Activated CD8-positive, alpha-beta memory T cell treated with anti-CD3 and anti-CD28 coated beads, Interleukin-2, amount 50 U/mL, for 1 hour (primary cell): Measurements from ENCODE around the gene AFAP1.

Source experiments
- DNase-seq: peaks from one replicate; pipeline ENCODE4 v3.0.0-alpha.2; 2020; ENCODE audit errors: extremely low read depth

The AFAP1 gene

GRCh38 chr4:7867191-7867590 lies 72.5 kb downstream of the AFAP1 start:
- no peak for DNase-seq

- DNase-seq = no peak
These were observed 74.1 kb downstream of the AFAP1 start for GRCh38 chr4:7865533-7865932.

GRCh38 chr4:7864685-7865084 lies 75.0 kb downstream of the AFAP1 start:
- no peak for DNase-seq

GRCh38 chr4:7863911-7864681 lies 75.6 kb downstream of the AFAP1 start:
- DNase-seq = no peak

GRCh38 chr4:7862561-7863192 lies 77.0 kb downstream of the AFAP1 start:
- no peak for DNase-seq

- DNase-seq = no peak
These were observed 78.2 kb downstream of the AFAP1 start for GRCh38 chr4:7861440-7861881.

- DNase-seq = no peak
These were observed 79.0 kb downstream of the AFAP1 start for GRCh38 chr4:7860600-7861163.

GRCh38 chr4:7859326-7859725 lies 80.3 kb downstream of the AFAP1 start:
- DNase-seq = no peak

GRCh38 chr4:7858498-7858897 lies 81.2 kb downstream of the AFAP1 start:
- no peak for DNase-seq

- no peak for DNase-seq
These were observed 81.7 kb downstream of the AFAP1 start for GRCh38 chr4:7857993-7858392.

- no peak for DNase-seq
These were observed 82.4 kb downstream of the AFAP1 start for GRCh38 chr4:7857238-7857701.

- DNase-seq = no peak
These were observed 83.9 kb downstream of the AFAP1 start for GRCh38 chr4:7855731-7856130.

GRCh38 chr4:7854697-7855370 lies 84.8 kb downstream of the AFAP1 start:
- DNase-seq = peak; percentile 31

- no peak for DNase-seq
These were observed 85.4 kb downstream of the AFAP1 start for GRCh38 chr4:7854216-7854615.

GRCh38 chr4:7853271-7853670 lies 86.4 kb downstream of the AFAP1 start:
- no peak for DNase-seq

GRCh38 chr4:7852568-7853185 lies 87.0 kb downstream of the AFAP1 start:
- DNase-seq = no peak

GRCh38 chr4:7850489-7850888 lies 89.2 kb downstream of the AFAP1 start:
- no peak for DNase-seq

- DNase-seq = no peak
These were observed 92.5 kb downstream of the AFAP1 start for GRCh38 chr4:7847206-7847605.

- DNase-seq = no peak
These were observed 94.0 kb downstream of the AFAP1 start for GRCh38 chr4:7845493-7846128.

GRCh38 chr4:7844594-7844991 lies 95.1 kb downstream of the AFAP1 start:
- DNase-seq = no peak

GRCh38 chr4:7843831-7844593 lies 95.6 kb downstream of the AFAP1 start:
- no peak for DNase-seq
